SU-DHL-6 (cell line): ENCODE results near the gene CMSS1.

Source experiments
- CTCF ChIP-seq: fragments of 200-600 bp; sonication (generic); IDR thresholded peaks from one replicate; pipeline ENCODE4 v1.5.1; 2017; ENCODE audit warnings: antibody characterized with exemption, mild to moderate bottlenecking, low read length, moderate library complexity; ENCODE audit not compliant: insufficient read depth, poor library complexity, severe bottlenecking
- EZH2phosphoT487 ChIP-seq: fragments of 200-600 bp; sonication (generic), shearing (Covaris generic); conservative IDR thresholded peaks from 2 replicates; pipeline ENCODE4 v1.6.1; 2018; ENCODE audit warnings: mild to moderate bottlenecking, antibody characterized with exemption, low read length, moderate library complexity, mixed read lengths

DNA sequence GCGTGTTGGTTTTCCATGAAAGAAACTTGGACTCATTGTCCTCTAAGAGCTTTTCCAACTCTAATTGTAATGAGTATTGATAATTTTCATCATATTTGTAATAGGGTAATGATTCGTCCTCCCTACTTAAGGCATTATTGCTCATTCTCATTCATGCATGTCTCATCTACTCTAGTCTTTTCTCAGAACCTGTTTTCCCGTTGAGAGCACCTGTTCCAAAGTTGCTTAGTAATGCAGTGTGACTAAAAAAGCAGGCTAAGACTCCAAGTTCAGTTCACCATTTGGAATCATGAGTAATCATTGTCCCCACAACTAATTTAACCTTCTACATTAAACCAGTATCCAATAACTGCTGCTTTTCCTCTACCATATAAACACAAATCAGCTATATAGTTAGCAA lies 212.7 kb downstream of the CMSS1 start:
- TF ChIP-seq CTCF, result no peak
- TF ChIP-seq EZH2phosphoT487, result no peak
